Heart right ventricle (tissue), 16 donors: ENCODE data around the gene TERB1. TPM values are rescaled to one million over a fixed set of nuclear protein-coding genes. Genes with fewer than 3 reads are reported as not detected.

Experiments
- ATAC-seq, 8 donors: fragments of 200-7000 bp; cut with Tn5 transposase; one replicate each; pipeline ENCODE4 v1.9.1; 2020; ENCODE audit warnings: mild to moderate bottlenecking in 8 of 8, moderate library complexity in 8 of 8, moderate number of reproducible peaks in 1 of 8
- DNase-seq, 2 donors: peaks; one replicate each; pipeline ENCODE4 v3.0.0-alpha.2; 2020
- H3K27ac ChIP-seq, 10 donors: fragments of 200-600 bp; sonication (generic) in 2 of 10; one replicate each; pipeline versions ENCODE4 v1.5.0 to v1.8.0; 2020 to 2022; ENCODE audit warnings: mild to moderate bottlenecking in 3 of 10
- H3K27me3 ChIP-seq, 7 donors: fragments of 200-600 bp; one replicate each; pipeline ENCODE4 v1.8.0; 2021 to 2022; ENCODE audit warnings: mild to moderate bottlenecking in 2 of 7
- H3K36me3 ChIP-seq, 9 donors: fragments of 200-600 bp; sonication (generic) in 1 of 9; one replicate each; pipeline versions ENCODE4 v1.5.0 to v1.8.0; 2020 to 2022; ENCODE audit warnings: mild to moderate bottlenecking in 2 of 9
- H3K4me1 ChIP-seq, 9 donors: fragments of 200-600 bp; sonication (generic) in 1 of 9; one replicate each; pipeline versions ENCODE4 v1.5.0 to v1.8.0; 2020 to 2022; ENCODE audit warnings: mild to moderate bottlenecking in 4 of 9
- H3K4me3 ChIP-seq, 10 donors: fragments of 200-600 bp; sonication (generic) in 2 of 10; one replicate each; pipeline versions ENCODE4 v1.5.0 to v1.8.0; 2020 to 2022; ENCODE audit warnings: mild to moderate bottlenecking in 7 of 10, moderate library complexity in 2 of 10
- H3K9me3 ChIP-seq, 11 donors: fragments of 200-600 bp in 10 of 11; sonication (generic) in 2 of 11; one replicate each; pipeline versions ENCODE4 v1.5.0 to v1.8.0; 2013 to 2022; ENCODE audit warnings: mild to moderate bottlenecking in 2 of 11, control low read depth in 1 of 11, moderate library complexity in 1 of 11
- CTCF ChIP-seq, 9 donors: fragments of 200-600 bp; sonication (generic) in 2 of 9; IDR thresholded peaks; one replicate each; pipeline versions ENCODE4 v1.5.0 to v1.8.0; 2021 to 2022; ENCODE audit warnings: antibody characterized with exemption in 9 of 9, mild to moderate bottlenecking in 5 of 9, moderate library complexity in 1 of 9
- WGBS, 2 donors: extraction: QIAGEN DNeasy Blood & Tissue Kit; methylation state at CpG; one replicate each; pipeline ENCODE4 v1.1.7; 2013; ENCODE audit warnings: inconsistent platforms in 1 of 2; 5-methylcytosine and 5-hydroxymethylcytosine counted together
- intact Hi-C, 10 donors: fragments of 100-400 bp; cut with DNase I; formaldehyde crosslinking; loops; one replicate each; pipeline versions ENCODE4 v1.11.1 to v1.14.2; 2022
- polyA plus RNA-seq, 2 donors: library from polyadenylated mRNA; stranded (reverse); fragments of 200-250 nt; gene quantifications; one replicate each; pipeline ENCODE4 v1.2.3, GENCODE V29; 2013
- total RNA-seq, 10 donors: library from RNA; stranded (reverse); fragmentation: NEBNext Ultra II Directional in 3 of 10; extraction: Animal tissue kit (Norgen Biotek cat#: 25700) in 3 of 10; gene quantifications; one replicate each; pipeline versions ENCODE4 v1.2.1 to v1.2.4, GENCODE V29; 2021 to 2023
- donor health status: Arrhythmogenic right ventricular cardiomyopathy.
- donor health status: ischemic (EF 13 %, LVEDD 7.1; RV severe dilation, severe dysfunction).
- donor health status: healthy with polysubstance abuse.
- donor health status: DM: no; HTN: yes; CAD: no.
- donor health status: DM: no; HTN: no; CAD: no.
- donor health status: ischemic (EF 25% LVEDD 6.9; RV normal size, moderate dysfunction).
- donor health status: ischemic (EF 25% LVEDD 5.7; RV mildly dilated, moderate dysfunction).
- donor health status: healthy.
- donor health status: DM: yes; HTN: yes; CAD: no.
- donor health status: Ischemic cardiomyopathy.
- donor health status: ischemic (EF 35%, LVEDD 5.7; RV mildly dilated, moderate dysfunction).
- donor health status: nonischemic (EF 11% LVEDD 7.7; RV severe dilation, severe dysfunction).
- donor health status: DM: yes; HTN: yes; CAD: no.
- donor health status: PGD.
- donor health status: ischemic (EF 29% LVEDD 5.4; RV normal size, mild dysfunction).
- donor health status: nonischemic (EF 23%, LVEDD 6.1; RV moderate dilation, normal function).

TERB1 gene
- total and polyA plus RNA-seq, 12 donors = 0.12 TPM; not detected in 11

- Histone ChIP-seq H3K27me3 (no peaks in the 10 kb centered on the region), H3K36me3 (peaks cover 0 to 100% (median 73%) of the 10 kb centered on the region in 9 donors), H3K4me3 (no peak overlapping the region), H3K27ac (peak overlapping the region in 1 of 10 donors; percentile 36), H3K9me3 (no peaks in the 10 kb centered on the region), H3K4me1 (peaks cover 0 to 20% (median 8%) of the 10 kb centered on the region in 9 donors)
- whole genome bisulfite sequencing, 2 donors = 66 to 69% methylated on average over 4 of the region's 4 CpGs
- intact Hi-C loops = loop anchor here in 7 of 10 donors (1.0 to 10.0 kb wide), 7 partner anchors 22 to 143 kb away; partner anchors contain the start of gene DYNC1LI2 (in 2 of the 7)
- TF ChIP-seq CTCF (IDR thresholded peaks at IDR 0.05) = no peak
- DNase-seq (no peak), ATAC-seq (peak in 2 of 8 donors; percentile 10 to 36)
Observed at GRCh38 chr16:66728804-66729203, 72.6 kb downstream of the TERB1 start.

- Histone ChIP-seq H3K36me3 (peaks cover 0 to 100% (median 73%) of the 10 kb centered on the region in 9 donors), H3K27me3 (no peaks in the 10 kb centered on the region), H3K9me3 (no peaks in the 10 kb centered on the region), H3K27ac (peak overlapping the region in 1 of 10 donors; percentile 36), H3K4me3 (no peak overlapping the region), H3K4me1 (peaks cover 0 to 20% (median 8%) of the 10 kb centered on the region in 9 donors)
- DNase-seq (peak in 1 of 2 donors; percentile 48), ATAC-seq (peak; percentile 73 to 92 (median 84))
- 29 to 33% methylated on average over 3 of the region's 3 CpGs for WGBS, 2 donors
- peak; percentile 53 to 79 (median 74) for TF ChIP-seq CTCF (IDR thresholded peaks at IDR 0.05)
- intact Hi-C loops = loop anchor here in 7 of 10 donors (1.0 to 10.0 kb wide), 7 partner anchors 23 to 144 kb away; partner anchors contain the start of gene DYNC1LI2 (in 2 of the 7)
Observed at GRCh38 chr16:66728117-66728787, 73.1 kb downstream of the TERB1 start.

- peaks cover 0 to 7% (median 0%) of the 10 kb centered on the region in 9 donors for H3K4me1 ChIP-seq
- H3K27ac ChIP-seq = no peak overlapping the region
- H3K4me3 ChIP-seq = no peak overlapping the region
- intact Hi-C loops = loop anchor here in 3 of 10 donors (10.0 kb wide), 1 partner anchor 144 kb away; no protein-coding TSS in a partner anchor
- no peak for DNase-seq
- no peak for ATAC-seq
- 81 to 83% methylated on average over 3 of the region's 3 CpGs for WGBS, 2 donors
- peaks cover 0 to 88% (median 40%) of the 10 kb centered on the region in 9 donors for H3K36me3 ChIP-seq
- TF ChIP-seq CTCF (IDR thresholded peaks at IDR 0.05) = no peak
- H3K9me3 ChIP-seq = no peaks in the 10 kb centered on the region
- no peaks in the 10 kb centered on the region for H3K27me3 ChIP-seq
Observed at GRCh38 chr16:66720766-66721165, 80.6 kb downstream of the TERB1 start.

GRCh38 chr16:66719246-66719645 lies 82.1 kb downstream of the TERB1 start:
- ATAC-seq (no peak), DNase-seq (no peak)
- WGBS, 2 donors = 94 to 96% methylated on average over 4 of the region's 4 CpGs
- no peak for TF ChIP-seq CTCF (IDR thresholded peaks at IDR 0.05)
- intact Hi-C loops = no loop called here
- no peak overlapping the region for H3K4me3 ChIP-seq
- no peak overlapping the region for H3K27ac ChIP-seq
- H3K27me3 ChIP-seq = no peaks in the 10 kb centered on the region
- no peaks in the 10 kb centered on the region for H3K9me3 ChIP-seq
- H3K4me1 ChIP-seq = peaks cover 0 to 7% (median 0%) of the 10 kb centered on the region in 9 donors
- H3K36me3 ChIP-seq = peaks cover 0 to 73% (median 25%) of the 10 kb centered on the region in 9 donors
